NCI-H2227 (cell line): ENCODE results near the gene BCKDHA.
A peak's percentile ranks its signal among the peaks of the same experiment; 100 is the strongest.
"Not testable (repeated sequence)": the region's sequence is repeated elsewhere in the genome, so short reads cannot be mapped to it uniquely, and the experiment has no call there.

Source experiments
- DNase-seq: peaks from one replicate; lab custom pipeline; 2025; ENCODE audit not compliant: unreplicated experiment; lab: John Stamatoyannopoulos, UW

BCKDHA gene

GRCh38 chr19:41424335-41425173 is 26.9 kb downstream of the BCKDHA start:
- DNase-seq: no peak

- DNase-seq: no peak
Observed at GRCh38 chr19:41425174-41426115, 27.8 kb downstream of the BCKDHA start.

- no peak for DNase-seq
Observed at GRCh38 chr19:41426116-41426841, 28.7 kb downstream of the BCKDHA start.

- peak; percentile 94 for DNase-seq
Observed at GRCh38 chr19:41426952-41427646, 29.5 kb downstream of the BCKDHA start, which contains the start of gene B3GNT8. Gene B3GNT8, minus strand, starts transcription at chr19:41427374. Its CDS starts 596 bp downstream, at chr19:41426778.

- DNase-seq: no peak
Observed at GRCh38 chr19:41427647-41428480, 30.2 kb downstream of the BCKDHA start.

- DNase-seq: no peak
Observed at GRCh38 chr19:41428481-41428859, 30.9 kb downstream of the BCKDHA start.

- no peak for DNase-seq
Observed at GRCh38 chr19:41430922-41431321, 33.3 kb downstream of the BCKDHA start.

GRCh38 chr19:41431426-41432386 is 34.1 kb downstream of the BCKDHA start:
- DNase-seq: no peak

- DNase-seq: no peak
Observed at GRCh38 chr19:41433171-41433570, 35.6 kb downstream of the BCKDHA start.

GRCh38 chr19:41434450-41434849 is 36.8 kb downstream of the BCKDHA start:
- DNase-seq: no peak

GRCh38 chr19:41435376-41435775 is 37.8 kb downstream of the BCKDHA start:
- DNase-seq: not testable (repeated sequence)

- no peak for DNase-seq
Observed at GRCh38 chr19:41435936-41436673, 38.5 kb downstream of the BCKDHA start.

GRCh38 chr19:41436674-41436951 is 39.0 kb downstream of the BCKDHA start:
- no peak for DNase-seq

GRCh38 chr19:41437944-41438574 is 40.4 kb downstream of the BCKDHA start:
- no peak for DNase-seq

GRCh38 chr19:41439441-41440222 is 42.0 kb downstream of the BCKDHA start, which contains the start of gene DMAC2:
Gene DMAC2, minus strand, starts transcription at chr19:41439912. Its CDS starts 13 bp downstream, at chr19:41439899.
- peak; percentile 100 for DNase-seq

GRCh38 chr19:41441321-41441945 is 43.8 kb downstream of the BCKDHA start:
- DNase-seq: no peak
